Kidney glomerular epithelial cell (primary cell): ENCODE results near the gene PMPCB.
A peak's percentile ranks its signal among the peaks of the same experiment; 100 is the strongest.
"Not testable (repeated sequence)": the region's sequence is repeated elsewhere in the genome, so short reads cannot be mapped to it uniquely, and the experiment has no call there.

Experiments used
- DNase-seq: peaks from one replicate; lab custom pipeline; 2025; lab: John Stamatoyannopoulos, UW

PMPCB gene

GRCh38 chr7:103296901-103297836 lies at the start of gene PMPCB:
PMPCB (plus strand) TSS chr7:103297435; CDS start chr7:103297460, 25 bp downstream.
- peak; percentile 91 for DNase-seq

- DNase-seq: not testable (repeated sequence)
Observed at GRCh38 chr7:103253699-103254506, 43.3 kb upstream of the PMPCB start.

- DNase-seq: not testable (repeated sequence)
Observed at GRCh38 chr7:103264054-103264453, 33.2 kb upstream of the PMPCB start.

- DNase-seq: not testable (repeated sequence)
Observed at GRCh38 chr7:103266229-103266628, 31.0 kb upstream of the PMPCB start.

GRCh38 chr7:103273374-103273773 lies 23.9 kb upstream of the PMPCB start:
- DNase-seq: not testable (repeated sequence)

- not testable (repeated sequence) for DNase-seq
Observed at GRCh38 chr7:103274867-103275266, 22.4 kb upstream of the PMPCB start.

GRCh38 chr7:103278195-103278594 lies 19.0 kb upstream of the PMPCB start:
- not testable (repeated sequence) for DNase-seq

GRCh38 chr7:103279636-103279962 lies 17.6 kb upstream of the PMPCB start:
- DNase-seq: peak; percentile 42

GRCh38 chr7:103279963-103280802 lies 17.1 kb upstream of the PMPCB start:
- DNase-seq: peak; percentile 74

GRCh38 chr7:103280803-103281155 lies 16.5 kb upstream of the PMPCB start:
- not testable (repeated sequence) for DNase-seq

GRCh38 chr7:103282802-103283427 lies 14.3 kb upstream of the PMPCB start:
- not testable (repeated sequence) for DNase-seq

GRCh38 chr7:103292122-103292521 lies 5.1 kb upstream of the PMPCB start:
- no peak for DNase-seq

GRCh38 chr7:103293526-103293925 lies 3.7 kb upstream of the PMPCB start:
- DNase-seq: no peak

- DNase-seq: no peak
Observed at GRCh38 chr7:103297837-103298179, 573 bp downstream of the PMPCB start.

- no peak for DNase-seq
Observed at GRCh38 chr7:103299660-103300059, 2.4 kb downstream of the PMPCB start.

- no peak for DNase-seq
Observed at GRCh38 chr7:103301441-103301840, 4.2 kb downstream of the PMPCB start.

- no peak for DNase-seq
Observed at GRCh38 chr7:103307503-103308231, 10.4 kb downstream of the PMPCB start.

- no peak for DNase-seq
Observed at GRCh38 chr7:103314852-103315251, 17.6 kb downstream of the PMPCB start.

- no peak for DNase-seq
Observed at GRCh38 chr7:103316380-103316941, 19.2 kb downstream of the PMPCB start.

- DNase-seq: no peak
Observed at GRCh38 chr7:103317009-103317408, 19.8 kb downstream of the PMPCB start.

- no peak for DNase-seq
Observed at GRCh38 chr7:103325744-103326143, 28.5 kb downstream of the PMPCB start.
